Right lobe of liver (tissue), 4 donors: ENCODE results near the gene PLCL1.

Source experiments
- POLR2A ChIP-seq: fragments of 450-650 bp; IDR thresholded peaks from one replicate; pipeline ENCODE4 v1.6.1; 2017; ENCODE audit warnings: antibody characterized with exemption, mild to moderate bottlenecking
- TF ChIP-seq, protein P1 (sequence below), 4 donors: fragments of 200-600 bp in 3 of 4; fragments of 450-650 bp in 1 of 4; IDR thresholded peaks; one replicate each; pipeline versions ENCODE4 v1.5.1 to v1.8.0; 2016 to 2022; ENCODE audit warnings: antibody characterized with exemption in 4 of 4, mild to moderate bottlenecking in 2 of 4
- donor health status: DM: no; HTN: no; CAD: no.
- donor health status: DM: no; HTN: no; CAD: no.
- donor health status: DM: no; HTN: yes; CAD: no.

DNA sequence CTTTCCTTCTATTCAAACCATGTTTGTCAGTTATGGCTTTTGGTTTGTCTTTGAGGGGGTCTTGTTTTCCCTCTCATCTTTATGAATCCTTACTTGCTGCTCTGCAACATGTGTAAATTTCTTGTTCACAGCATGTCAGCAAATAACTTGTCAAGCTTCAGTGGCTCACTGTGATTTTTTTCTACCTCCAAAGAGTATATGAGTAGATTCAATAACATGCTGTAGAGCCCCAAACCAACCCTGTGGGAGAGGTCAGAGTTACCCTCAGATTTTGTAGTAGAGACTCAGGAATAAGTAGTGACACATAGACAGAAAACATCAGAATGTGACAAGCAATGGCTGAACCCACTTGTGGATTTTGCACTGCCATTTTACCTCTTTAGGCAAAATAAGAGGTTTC lies 121.6 kb downstream of the PLCL1 start:
- TF ChIP-seq, protein P1, sequence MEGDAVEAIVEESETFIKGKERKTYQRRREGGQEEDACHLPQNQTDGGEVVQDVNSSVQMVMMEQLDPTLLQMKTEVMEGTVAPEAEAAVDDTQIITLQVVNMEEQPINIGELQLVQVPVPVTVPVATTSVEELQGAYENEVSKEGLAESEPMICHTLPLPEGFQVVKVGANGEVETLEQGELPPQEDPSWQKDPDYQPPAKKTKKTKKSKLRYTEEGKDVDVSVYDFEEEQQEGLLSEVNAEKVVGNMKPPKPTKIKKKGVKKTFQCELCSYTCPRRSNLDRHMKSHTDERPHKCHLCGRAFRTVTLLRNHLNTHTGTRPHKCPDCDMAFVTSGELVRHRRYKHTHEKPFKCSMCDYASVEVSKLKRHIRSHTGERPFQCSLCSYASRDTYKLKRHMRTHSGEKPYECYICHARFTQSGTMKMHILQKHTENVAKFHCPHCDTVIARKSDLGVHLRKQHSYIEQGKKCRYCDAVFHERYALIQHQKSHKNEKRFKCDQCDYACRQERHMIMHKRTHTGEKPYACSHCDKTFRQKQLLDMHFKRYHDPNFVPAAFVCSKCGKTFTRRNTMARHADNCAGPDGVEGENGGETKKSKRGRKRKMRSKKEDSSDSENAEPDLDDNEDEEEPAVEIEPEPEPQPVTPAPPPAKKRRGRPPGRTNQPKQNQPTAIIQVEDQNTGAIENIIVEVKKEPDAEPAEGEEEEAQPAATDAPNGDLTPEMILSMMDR (IDR thresholded peaks at IDR 0.05): no peak
- no peak for TF ChIP-seq POLR2A
